Activated gamma-delta T cell treated with anti-CD3 and anti-CD28 coated beads, Interleukin-2, amount 50 U/mL, for 16 hours (primary cell): ENCODE results near the gene PGAP3.

Experiments
- DNase-seq: peaks from one replicate; pipeline ENCODE4 v3.0.0-alpha.2; 2020; ENCODE audit warnings: low read depth

PGAP3 gene

GRCh38 chr17:39697961-39698360 is 10.1 kb upstream of the PGAP3 start:
- DNase-seq = no peak

DNA sequence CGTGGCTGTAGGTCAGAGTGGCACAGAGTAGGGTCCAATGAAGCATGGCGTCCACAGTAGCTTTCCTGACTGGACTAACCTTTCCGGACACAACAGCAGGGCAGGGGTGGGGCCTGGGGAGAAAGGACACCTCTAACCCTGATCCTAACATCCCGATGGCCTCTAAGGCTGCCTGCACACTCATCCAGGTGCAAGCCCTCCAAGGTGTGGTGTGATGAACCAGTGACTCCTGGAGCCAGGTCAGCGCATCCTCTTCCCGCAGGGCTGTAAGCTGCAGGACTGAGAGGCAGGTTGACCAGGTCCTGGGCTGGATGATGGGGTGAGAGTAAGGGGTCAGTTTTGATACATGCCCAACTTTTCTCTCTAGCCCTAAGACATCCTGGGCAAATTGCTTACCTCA is 8.9 kb upstream of the PGAP3 start:
- no peak for DNase-seq

- no peak for DNase-seq
Measured at GRCh38 chr17:39695089-39695474, 7.2 kb upstream of the PGAP3 start.

GRCh38 chr17:39694593-39694992 is 6.7 kb upstream of the PGAP3 start:
- no peak for DNase-seq

DNA sequence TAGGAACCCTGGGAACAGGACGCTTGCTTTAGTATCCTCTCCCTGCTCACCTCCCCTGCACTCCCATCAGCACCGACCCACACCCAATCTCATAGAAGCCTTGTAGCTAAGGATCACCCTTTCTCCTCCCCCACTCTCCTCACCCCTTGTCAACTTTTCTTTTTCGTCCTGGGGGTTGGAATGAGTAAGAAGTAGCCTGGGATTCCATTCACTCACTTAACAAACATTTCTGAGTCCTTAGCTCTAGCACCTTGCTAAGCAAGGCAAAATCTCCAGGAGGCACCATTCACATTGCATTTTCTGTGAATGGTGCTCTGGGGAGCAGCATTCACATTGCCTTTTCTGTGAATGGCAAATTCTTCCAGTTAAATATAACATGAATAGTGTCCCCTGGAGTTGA is 1.1 kb upstream of the PGAP3 start:
- no peak for DNase-seq

DNA sequence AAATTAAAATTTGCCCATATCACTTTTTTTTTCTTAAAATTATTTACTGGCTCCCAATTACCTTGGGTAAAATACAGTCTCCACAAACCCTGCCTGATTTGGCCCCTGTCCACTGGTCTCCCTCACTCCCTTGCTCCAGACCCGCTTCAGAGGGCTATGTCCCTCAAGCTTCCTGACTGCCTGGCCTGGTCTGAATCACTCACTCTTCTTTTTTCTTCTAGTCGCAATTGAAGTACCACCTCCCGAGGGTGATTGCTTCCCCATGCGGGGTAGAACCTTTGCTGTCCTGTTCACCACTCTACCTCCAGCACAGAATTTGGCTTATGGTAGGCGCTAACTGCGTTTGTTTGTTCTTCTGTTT is 598 bp upstream of the PGAP3 start:
- no peak for DNase-seq

DNA sequence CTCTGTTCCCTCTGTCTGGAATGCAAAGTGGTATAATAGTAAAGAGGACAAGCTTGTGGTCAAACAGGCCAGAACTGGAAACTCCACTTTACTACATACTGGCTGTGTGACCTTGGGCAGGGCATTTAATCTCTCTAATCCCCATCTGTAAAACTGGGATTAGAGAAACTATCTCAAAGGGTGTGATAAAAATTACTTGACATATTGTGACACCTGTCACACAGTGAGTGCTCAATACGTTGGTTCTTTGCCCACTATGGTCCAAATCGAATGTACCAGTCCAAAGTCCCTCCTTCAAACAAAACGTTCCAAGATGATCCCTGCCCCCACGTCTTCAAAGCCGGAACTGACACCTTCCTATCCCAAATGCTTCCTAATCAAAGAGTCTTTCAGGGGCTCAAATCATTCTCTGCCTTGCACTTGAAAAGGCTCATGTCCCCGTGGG is 734 bp downstream of the PGAP3 start:
- DNase-seq = no peak

DNA sequence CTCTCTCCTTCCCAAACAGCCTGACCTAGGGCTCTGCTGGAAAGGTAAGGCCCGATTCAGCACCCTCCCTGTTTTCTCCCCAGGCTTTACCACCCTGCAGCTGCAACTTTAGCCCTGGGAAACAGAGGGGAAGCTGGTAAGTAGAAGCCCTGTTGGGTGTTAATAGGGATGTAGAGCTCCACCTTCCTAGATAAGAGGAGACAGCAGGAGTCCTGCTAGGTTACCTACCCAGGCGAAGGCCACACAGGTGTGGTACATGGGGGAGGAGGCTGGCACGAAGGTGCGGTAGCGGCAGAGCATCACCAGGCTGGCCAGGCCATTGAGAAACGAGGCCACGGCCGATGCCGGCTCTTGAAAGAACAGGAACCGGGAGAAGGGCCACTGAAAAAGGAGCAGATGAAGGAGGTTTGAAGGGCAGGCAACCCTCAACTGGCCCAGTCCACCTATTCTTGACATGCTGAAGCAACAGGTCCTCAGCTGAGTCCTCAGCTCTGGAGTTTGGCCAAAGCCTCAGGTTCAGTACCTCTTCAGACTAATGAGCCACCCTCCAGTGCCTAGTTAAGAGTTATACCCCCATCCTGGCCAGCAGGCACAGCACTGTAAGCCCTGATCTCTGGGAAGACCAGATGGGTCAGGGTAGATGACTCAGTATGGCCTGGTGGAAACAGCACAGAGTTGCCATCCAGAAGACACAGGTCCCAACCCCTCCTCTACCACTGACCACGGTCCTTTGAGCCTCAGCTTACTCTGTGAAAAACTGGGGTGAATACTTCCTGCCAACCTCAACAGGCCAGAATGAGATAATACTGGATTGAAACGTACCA is 3.3 kb downstream of the PGAP3 start:
- no peak for DNase-seq

- DNase-seq = no peak
Measured at GRCh38 chr17:39683295-39683939, 4.4 kb downstream of the PGAP3 start.

GRCh38 chr17:39679521-39680192 is 8.2 kb downstream of the PGAP3 start:
- no peak for DNase-seq

DNA sequence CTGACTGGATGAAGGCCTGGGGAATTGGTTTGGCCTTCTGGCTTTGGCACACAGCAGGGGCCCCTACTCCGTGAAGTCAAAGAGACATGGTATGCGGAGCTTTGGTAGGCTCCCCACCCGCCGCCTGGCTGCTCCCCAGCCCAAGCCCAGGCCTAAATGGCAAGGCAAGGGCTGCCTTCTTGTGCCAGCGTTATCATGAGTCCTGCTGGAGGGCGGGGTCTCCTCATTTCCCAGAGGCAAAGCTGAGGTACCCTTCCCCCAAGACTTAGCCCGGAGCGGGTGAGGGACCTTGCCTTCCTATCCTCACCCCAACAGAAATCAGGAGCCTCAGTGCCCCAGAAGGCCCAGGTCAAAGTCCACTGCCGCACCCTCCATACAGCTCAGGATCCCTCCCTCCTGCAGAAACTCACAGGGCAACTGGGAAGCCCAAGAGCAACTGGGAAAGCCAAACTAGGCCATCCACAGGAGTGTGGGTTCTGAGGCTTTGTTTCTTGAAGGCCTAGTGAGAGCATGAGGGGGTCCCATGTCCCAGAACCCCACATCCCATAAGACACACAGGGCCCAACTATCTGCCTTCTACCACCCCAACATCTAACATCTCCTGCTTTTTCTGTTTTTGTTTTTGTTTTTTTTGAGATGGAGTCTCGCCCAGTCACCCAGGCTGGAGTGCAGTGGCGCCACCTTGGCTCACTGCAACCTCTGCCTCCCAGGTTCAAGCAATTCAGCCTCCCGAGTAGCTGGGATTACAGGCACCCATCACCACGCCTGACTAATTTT is 9.3 kb downstream of the PGAP3 start:
- DNase-seq = no peak

GRCh38 chr17:39677542-39678339 is 10.1 kb downstream of the PGAP3 start:
- no peak for DNase-seq

GRCh38 chr17:39677072-39677471 is 10.8 kb downstream of the PGAP3 start:
- DNase-seq = no peak

GRCh38 chr17:39676198-39676819 is 11.5 kb downstream of the PGAP3 start:
- peak; percentile 16 for DNase-seq

DNA sequence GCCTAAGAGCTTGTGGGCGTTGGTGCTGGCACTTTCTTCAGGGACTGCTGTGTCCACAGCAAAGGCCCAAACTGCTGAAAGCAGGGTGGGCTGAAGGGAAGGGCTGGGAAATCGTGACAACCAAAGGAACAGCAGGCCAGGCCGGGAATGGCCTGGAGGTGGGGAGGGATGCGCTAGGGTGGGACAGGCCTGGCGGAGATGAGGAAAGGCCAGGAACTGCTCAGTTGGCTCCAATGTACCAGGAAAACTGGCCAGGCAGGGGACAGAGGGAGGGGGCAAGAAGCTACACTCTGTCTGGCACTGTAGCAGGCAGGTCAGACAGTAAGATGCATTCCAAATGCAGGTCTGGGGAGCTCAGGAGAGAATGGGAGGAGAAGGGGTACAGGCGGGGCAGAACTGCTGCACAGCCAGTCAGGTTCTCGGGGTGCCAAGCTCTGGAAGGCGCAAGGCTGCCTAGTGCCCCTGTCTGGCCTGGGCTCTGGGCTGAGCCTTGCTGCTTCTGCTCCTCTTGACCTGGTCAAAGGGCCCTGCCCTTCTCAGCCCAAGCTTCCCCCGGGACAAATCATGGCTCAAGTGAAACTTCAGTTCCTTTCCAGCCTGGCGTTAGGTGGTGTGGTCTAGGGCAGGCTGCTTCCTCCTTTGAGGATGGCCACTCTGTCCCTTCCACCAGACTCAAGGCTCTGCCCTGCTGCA is 12.3 kb downstream of the PGAP3 start:
- DNase-seq = no peak

DNA sequence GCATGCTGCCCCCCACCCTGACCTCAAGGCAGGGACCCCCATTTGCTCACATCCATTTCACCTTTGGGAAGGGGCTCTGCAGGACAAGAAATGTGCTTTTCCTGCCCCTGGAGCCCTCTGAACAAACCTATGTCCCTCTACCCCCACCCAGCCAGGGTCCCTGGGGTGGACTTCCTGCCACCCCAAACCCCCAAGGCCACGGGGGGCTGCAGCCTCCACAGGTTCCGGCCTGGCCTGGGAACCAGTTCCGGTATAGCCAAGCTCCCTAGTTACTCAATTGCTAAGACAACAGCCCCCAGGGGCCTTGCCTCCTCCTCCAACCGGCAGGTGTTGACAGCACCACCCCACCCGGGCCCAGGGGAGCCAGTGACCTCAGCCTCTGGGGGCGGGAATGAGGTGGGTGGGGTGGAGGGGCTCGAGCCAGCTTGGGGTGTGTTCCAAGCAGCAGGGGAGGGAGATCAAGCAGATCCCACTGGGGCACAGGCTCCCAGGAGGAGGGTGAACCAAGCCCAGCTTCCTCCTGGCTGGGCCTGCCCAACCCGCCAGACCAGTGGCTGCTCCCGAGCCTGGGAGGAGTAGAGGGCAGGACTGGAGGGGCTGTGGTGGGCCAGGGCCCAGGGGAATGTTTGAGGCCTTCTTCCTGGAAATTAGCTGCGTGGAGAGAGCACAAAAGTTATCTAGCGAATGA is 13.0 kb downstream of the PGAP3 start:
- DNase-seq = no peak

DNA sequence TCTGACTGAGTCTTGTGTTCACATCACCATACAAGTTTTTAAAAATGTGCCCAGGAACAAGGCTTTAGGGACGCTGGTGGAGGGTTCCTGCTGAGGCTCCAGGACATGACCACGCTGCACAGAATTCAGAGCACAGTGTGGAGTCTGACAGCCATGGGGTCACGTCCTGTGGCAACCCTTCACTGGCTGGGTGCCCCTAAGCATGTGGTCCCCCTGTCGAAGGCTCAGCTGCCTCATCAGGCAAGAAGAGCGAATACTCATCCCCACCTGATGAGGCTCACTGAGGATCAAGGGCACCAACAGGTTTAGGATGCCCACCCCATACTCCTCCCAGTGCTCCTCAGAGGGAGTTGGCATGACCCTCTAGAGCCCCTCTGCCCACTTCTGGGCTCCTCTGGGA is 13.7 kb downstream of the PGAP3 start:
- no peak for DNase-seq

- DNase-seq = no peak
Measured at GRCh38 chr17:39673335-39674081, 14.3 kb downstream of the PGAP3 start.
